Activated naive CD4-positive, alpha-beta T cell treated with anti-CD3 and anti-CD28 coated beads, Interleukin-2, amount 50 U/mL, for 72 hours (primary cell): Measurements from ENCODE around the gene MYLK4. TPM values are rescaled to one million over a fixed set of nuclear protein-coding genes. Genes with fewer than 3 reads are reported as not detected.

Source experiments
- ATAC-seq, 2 donors: fragments of 150-1000 bp; cut with Tn5 transposase; 2 replicates each; pipeline ENCODE4 v1.10.0; 2021; ENCODE audit warnings: mild to moderate bottlenecking in 2 of 2, moderate library complexity in 2 of 2
- DNase-seq, 2 donors: peaks; one replicate each; pipeline ENCODE4 v3.0.0; 2021 to 2022; ENCODE audit warnings: low spot score in 2 of 2
- H3K27ac Mint-ChIP-seq, 2 donors: one replicate each; pipeline ENCODE4 v1.8.0; 2022; ENCODE audit warnings: mild to moderate bottlenecking in 2 of 2, mixed read lengths in 2 of 2
- H3K36me3 Mint-ChIP-seq, 2 donors: one replicate each; pipeline ENCODE4 v1.8.0; 2022; ENCODE audit warnings: mixed read lengths in 2 of 2
- H3K9me3 Mint-ChIP-seq, 2 donors: one replicate each; pipeline ENCODE4 v1.8.0; 2022; ENCODE audit warnings: mixed read lengths in 2 of 2
- total RNA-seq, 2 donors: library from RNA; stranded (reverse); gene quantifications; one replicate each; pipeline ENCODE4 v1.2.3, GENCODE V29; 2022

Gene MYLK4
- total RNA-seq, 2 donors from 2014 or later: 0.33 TPM; not detected in 1

DNA sequence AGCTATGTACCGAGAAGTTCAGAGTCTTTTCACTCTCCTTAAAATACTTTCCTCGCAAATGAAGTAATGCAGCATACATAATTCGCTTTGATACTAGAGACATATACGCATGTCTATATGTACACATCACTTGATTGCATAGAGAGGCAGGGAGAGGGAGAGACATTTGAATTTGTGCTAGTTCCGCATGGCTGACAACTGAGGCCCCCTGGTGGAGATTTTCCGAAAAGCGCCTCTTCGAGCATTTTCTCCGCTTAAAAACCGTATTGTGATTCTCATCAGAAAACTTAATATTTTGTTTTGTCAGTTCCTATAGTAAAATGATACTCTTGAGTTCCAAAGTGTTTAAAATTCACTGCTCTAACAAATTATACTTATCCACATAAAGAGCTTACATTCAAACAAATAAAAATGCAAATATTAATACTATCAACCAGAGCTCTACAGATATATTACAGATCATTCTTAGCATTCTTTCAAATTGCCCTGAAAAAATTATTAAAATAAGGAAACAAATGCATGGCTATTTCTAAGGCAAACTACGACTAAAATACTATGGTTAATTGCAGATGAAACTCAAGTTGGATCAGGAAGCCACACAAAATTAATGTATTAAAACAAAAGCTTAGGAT lies 637 bp downstream of the MYLK4 start:
- no peaks in the 10 kb centered on the region for H3K9me3 Mint-ChIP-seq
- no peaks in the 10 kb centered on the region for H3K36me3 Mint-ChIP-seq
- DNase-seq (peak in 1 of 2 donors; percentile 78), ATAC-seq (peak; percentile 40 to 46)
- H3K27ac Mint-ChIP-seq: no peak overlapping the region

DNA sequence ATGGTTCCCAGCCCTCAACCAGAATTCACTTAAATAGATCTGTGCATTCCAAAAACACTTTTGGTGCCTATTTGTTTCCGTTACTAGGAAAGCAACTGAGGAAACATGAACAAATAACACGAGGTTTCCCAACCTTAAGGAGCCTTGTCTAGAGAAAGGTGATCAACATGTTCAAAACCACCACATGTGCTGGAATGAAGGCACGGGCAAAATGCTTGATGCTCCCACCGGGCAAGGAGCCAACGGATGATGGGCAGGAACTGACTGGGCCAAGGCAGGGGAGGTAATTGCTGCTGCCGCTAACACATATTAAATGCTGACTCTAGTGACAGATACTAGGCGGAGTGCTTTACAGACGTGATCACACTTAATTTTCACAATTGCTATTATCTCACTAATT lies 2.5 kb downstream of the MYLK4 start:
- Mint-ChIP-seq H3K36me3 (no peaks in the 10 kb centered on the region), H3K27ac (no peak overlapping the region), H3K9me3 (no peaks in the 10 kb centered on the region)
- DNase-seq (no peak), ATAC-seq (no peak)

DNA sequence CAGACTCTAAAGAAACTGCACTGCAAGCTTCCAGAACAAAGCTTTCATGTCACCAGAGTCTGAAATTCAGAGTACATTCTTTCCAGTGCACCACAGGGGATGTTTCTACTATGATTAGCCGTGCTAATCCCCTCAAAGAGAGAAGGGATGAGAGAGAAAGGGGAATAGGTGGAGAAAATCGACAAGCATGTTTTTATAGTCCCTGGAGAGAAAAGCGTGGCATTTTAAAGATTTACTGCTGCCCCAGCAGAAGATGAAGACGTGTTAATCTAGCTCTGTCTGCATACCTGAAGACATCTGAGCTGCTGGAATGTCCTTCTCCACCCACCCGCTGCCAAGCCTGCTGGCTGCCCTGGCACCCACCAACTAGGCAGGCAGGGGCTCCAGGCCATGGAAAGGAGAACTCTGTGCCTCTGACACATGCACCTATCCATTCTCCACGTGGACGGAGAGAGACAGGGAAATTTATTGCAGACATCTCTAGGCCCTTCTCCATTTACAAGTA lies 4.1 kb downstream of the MYLK4 start:
- H3K27ac Mint-ChIP-seq: no peak overlapping the region
- no peak for DNase-seq
- H3K36me3 Mint-ChIP-seq: no peaks in the 10 kb centered on the region
- no peaks in the 10 kb centered on the region for H3K9me3 Mint-ChIP-seq
- ATAC-seq: no peak

DNA sequence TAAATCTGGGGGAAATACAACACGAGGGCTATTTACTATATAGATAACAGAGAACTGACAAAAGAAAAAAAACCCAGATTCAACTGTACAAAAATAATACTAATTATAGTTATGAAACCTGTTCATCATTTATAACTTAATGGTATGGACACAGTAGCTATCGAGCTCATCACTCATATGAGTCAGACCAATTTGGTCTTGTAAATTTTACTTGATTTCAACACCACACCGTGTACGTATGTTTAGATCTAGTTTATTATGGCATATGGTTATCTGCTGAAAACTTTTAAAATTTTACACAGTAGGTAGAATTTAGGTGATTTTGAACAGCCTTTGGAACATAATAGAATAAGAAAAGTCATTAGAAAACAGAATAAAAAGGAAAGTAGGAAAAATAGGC lies 5.5 kb downstream of the MYLK4 start:
- Mint-ChIP-seq H3K9me3 (no peaks in the 10 kb centered on the region), H3K27ac (no peak overlapping the region), H3K36me3 (no peaks in the 10 kb centered on the region)
- ATAC-seq (no peak), DNase-seq (no peak)

DNA sequence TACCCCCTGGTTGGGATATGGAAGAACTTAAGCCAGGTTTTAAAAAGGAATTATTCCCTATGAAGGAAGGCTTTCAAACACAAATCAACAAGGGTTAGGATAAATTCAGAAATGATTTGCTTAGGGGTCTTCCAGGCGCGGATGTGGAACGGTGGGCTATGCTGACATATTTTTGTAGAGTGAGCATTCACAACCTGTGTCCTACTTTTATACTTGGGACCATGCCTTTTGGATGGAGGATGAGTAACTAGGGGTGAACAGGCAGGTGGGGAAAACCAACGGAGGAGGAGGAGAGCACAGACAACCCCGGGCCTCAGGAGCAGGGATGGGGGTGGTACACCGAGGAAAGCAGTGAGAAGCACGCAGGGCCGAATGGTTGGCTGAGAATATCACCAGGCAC lies 5.9 kb downstream of the MYLK4 start:
- H3K36me3 Mint-ChIP-seq: no peaks in the 10 kb centered on the region
- DNase-seq (no peak), ATAC-seq (no peak)
- peak overlapping the region in 1 of 2 donors; percentile 45 for H3K27ac Mint-ChIP-seq
- H3K9me3 Mint-ChIP-seq: no peaks in the 10 kb centered on the region

DNA sequence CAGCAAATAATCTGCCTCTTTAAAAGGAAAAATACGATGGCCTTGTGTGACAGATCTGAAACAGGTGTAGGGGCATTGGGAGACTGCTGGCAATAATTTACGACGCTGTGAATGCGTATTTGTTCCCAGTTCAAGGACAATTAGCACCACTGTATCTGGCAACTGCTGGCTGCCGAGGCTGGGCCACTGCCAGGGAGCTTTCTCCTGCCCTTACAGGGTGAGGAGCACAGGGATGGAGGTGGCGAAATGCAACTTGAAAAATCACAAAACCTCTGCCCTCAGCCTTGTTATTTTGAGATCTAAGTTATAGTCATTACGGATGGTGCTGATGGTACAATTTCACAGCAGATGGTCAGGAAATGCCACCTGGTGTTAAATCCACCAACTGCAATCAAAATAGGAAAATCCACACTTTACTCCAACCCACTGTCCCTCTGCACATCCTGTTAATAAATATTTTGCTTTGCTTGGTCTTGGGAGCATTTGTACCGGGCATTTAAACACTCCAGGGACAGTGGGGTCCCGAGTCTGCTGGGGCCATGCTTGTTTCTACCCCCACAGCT lies 6.4 kb downstream of the MYLK4 start:
- H3K36me3 Mint-ChIP-seq: no peaks in the 10 kb centered on the region
- ATAC-seq (no peak), DNase-seq (no peak)
- no peak overlapping the region for H3K27ac Mint-ChIP-seq
- no peaks in the 10 kb centered on the region for H3K9me3 Mint-ChIP-seq

DNA sequence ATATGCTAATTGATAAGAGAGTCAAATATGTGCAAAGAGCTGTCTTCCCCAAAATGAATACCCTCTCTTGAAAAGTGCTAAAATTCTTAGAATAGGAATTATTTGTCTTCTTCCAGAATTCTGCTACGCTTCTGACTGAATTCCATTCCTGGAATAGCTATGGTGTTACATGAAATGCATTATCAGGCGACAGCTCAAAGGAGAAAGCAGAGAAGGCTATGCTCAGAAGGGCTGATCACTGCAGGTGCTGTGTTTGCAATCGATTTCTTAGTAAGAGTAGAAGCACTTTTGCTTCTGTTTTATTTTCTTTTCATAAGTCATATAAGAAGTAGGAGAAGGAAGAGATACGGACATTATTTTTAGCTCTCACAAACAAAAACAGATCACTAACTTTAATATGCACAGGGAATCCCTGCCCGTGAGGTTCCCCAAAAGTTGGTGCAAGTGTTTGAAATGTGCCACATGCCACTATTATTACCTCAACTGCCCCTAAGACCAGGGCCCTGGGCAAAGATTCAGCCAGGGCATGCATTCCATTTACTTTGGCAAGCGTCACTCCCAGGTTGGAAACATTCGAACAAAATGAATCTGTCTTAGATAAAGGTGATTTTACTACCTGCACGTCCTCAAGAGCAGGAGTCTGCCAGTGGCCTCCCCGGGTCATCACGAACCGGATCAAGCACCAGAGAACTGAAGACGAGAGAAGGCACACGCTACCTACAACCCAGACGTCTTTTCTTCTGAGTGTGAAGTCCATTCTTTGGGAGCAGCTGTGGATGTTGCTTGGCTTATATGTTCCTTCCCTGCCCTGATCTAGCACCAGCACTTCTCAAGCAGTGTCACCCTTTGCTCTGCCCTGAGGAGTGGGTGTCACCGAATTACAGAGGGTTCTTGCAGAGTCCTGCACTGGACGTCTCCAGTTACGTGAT lies 7.2 kb downstream of the MYLK4 start:
- H3K9me3 Mint-ChIP-seq: no peaks in the 10 kb centered on the region
- no peaks in the 10 kb centered on the region for H3K36me3 Mint-ChIP-seq
- no peak overlapping the region for H3K27ac Mint-ChIP-seq
- no peak for DNase-seq
- no peak for ATAC-seq

DNA sequence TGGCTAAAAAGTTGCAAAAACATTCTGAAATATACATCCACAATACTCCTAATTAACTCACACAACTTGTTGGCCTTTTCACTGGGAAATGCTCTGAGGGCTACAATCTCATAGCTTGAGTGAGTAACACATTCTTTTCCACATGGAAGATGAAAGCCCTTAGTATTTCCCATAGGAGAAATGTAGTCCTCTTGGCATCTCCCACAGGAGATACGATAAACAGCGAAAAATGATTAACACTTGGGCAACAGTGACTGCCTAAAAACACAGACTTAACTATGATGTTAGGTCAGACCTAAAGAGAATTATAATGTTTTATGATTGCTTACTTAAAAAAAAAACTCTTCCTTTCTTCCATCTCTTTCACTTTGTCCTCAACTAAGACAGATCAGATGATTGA lies 9.0 kb downstream of the MYLK4 start:
- H3K27ac Mint-ChIP-seq: peak overlapping the region in 1 of 2 donors; percentile 76
- H3K9me3 Mint-ChIP-seq: no peaks in the 10 kb centered on the region
- no peak for ATAC-seq
- no peak for DNase-seq
- no peaks in the 10 kb centered on the region for H3K36me3 Mint-ChIP-seq

DNA sequence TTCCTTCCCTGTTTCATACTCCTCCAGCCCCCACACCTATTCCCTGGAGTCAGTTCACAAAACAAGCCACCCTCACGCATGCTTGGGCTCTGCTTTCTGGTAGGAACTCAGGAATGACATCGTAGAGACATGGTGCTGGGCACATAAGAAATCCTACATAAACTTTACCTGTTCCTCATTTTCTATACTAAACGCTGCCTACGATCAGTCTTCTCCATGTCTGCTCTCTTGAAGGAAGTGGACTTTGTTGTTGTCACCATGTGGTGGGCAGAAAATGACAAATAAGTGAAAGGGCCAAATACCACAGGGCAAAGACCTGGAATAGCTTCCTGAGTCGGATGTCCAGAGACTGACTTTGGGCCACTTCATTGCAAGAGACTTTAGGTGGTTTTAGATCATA lies 10.1 kb downstream of the MYLK4 start:
- Mint-ChIP-seq H3K27ac (no peak overlapping the region), H3K9me3 (no peaks in the 10 kb centered on the region), H3K36me3 (no peaks in the 10 kb centered on the region)
- DNase-seq (no peak), ATAC-seq (no peak)

DNA sequence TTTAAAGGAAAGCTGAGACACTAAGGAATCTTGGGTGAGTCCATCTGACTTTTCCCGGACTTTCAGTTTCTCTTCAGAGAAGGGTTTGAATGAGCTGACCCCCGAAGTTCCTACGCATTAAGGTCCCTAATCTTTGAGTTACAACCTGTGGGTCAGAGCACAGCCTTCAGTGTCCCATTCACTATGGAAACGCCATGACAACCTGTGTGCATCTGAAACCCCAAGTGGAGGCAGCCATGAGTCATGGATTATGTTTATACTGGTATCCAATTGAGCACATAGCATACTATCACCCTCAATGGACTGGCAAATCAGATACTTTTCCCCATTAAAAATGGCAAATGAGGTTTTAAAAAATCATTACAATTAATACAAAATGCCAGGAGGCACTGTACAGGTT lies 11.4 kb downstream of the MYLK4 start:
- DNase-seq: peak in 1 of 2 donors; percentile 42
- H3K36me3 Mint-ChIP-seq: no peaks in the 10 kb centered on the region
- H3K27ac Mint-ChIP-seq: no peak overlapping the region
- H3K9me3 Mint-ChIP-seq: no peaks in the 10 kb centered on the region
- ATAC-seq: peak; percentile 73 to 91

DNA sequence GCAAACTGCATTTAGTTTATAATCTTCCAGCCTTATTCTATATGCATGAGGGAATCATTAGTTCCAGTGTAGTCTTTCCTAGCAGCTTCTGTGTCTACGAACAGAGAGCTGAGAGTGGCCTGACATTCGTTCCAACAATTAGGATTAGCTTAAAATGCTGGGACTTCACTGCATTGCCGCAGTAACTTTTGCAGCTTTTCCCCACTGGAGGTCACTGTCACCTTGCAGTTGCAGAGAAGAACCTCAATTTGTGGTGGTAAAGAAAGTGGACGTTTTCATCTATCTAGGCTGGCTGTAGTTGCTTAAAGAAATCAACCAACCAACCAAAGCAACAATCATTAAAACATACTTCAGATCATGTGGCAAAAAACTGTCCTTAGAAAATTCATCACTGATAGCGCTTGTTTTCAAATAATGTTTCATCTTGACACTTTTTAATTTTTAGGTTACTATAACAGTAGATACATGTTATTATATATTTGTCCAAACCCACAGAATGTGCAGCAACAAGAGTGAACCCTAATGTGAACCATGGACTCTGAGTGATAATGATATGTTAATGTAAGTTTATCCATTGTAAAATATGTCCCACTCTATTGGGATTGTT lies 12.2 kb downstream of the MYLK4 start:
- ATAC-seq (peak; percentile 53 to 62), DNase-seq (peak in 1 of 2 donors; percentile 53)
- Mint-ChIP-seq H3K27ac (peak overlapping the region in 1 of 2 donors; percentile 14), H3K9me3 (no peaks in the 10 kb centered on the region), H3K36me3 (no peaks in the 10 kb centered on the region)

DNA sequence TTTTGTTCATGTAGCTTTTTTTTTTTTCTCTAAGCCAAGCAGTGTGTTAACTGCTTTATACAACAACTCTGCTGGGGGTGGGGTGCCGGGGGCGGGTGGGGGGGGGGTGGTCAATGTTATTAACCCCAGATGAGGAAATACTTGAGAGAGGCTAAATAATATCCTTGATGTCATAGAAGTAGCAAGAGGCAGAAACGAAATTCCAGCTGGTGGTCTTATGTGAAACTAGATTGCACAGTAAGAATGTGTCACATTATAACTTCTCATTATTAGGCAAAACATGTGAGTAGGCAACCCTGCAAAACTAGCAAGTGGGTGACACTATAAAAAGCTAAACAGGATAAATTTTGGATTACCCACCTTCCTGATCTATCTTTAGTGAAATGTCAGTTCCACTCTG lies 12.8 kb downstream of the MYLK4 start:
- Mint-ChIP-seq H3K9me3 (no peaks in the 10 kb centered on the region), H3K27ac (no peak overlapping the region), H3K36me3 (no peaks in the 10 kb centered on the region)
- ATAC-seq: peak in 1 of 2 donors; percentile 31
- no peak for DNase-seq

DNA sequence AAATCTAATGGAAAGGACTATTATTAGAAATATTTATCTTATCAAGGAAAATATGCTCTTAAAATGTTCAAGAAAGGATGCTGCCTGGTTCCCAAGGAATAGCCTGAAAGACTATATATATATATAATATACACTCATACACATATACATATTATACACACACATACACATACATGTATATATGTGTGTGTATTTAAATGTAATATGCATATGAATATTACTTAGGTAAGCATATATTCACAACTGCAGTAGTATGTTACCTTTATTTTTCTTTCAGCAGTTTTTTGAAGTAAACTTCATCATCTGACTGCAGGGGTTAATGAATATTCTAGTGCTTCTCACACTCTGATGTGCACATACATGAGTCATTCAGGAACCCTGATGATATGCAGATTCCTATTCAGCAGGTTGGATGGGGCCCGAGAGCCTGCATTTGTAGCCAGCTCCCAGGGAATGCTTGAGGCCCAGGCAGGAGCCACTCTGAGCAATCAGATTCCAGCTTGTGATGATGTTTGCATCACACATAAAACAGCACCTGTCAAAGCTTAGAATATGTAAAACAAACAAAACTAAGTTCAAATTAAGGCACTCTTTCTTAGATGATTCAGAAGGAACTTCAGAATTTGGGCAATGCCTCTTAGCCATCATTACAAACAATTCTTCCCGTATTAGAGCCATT lies 16.1 kb downstream of the MYLK4 start:
- DNase-seq (no peak), ATAC-seq (no peak)
- Mint-ChIP-seq H3K36me3 (no peaks in the 10 kb centered on the region), H3K27ac (no peak overlapping the region), H3K9me3 (no peaks in the 10 kb centered on the region)

DNA sequence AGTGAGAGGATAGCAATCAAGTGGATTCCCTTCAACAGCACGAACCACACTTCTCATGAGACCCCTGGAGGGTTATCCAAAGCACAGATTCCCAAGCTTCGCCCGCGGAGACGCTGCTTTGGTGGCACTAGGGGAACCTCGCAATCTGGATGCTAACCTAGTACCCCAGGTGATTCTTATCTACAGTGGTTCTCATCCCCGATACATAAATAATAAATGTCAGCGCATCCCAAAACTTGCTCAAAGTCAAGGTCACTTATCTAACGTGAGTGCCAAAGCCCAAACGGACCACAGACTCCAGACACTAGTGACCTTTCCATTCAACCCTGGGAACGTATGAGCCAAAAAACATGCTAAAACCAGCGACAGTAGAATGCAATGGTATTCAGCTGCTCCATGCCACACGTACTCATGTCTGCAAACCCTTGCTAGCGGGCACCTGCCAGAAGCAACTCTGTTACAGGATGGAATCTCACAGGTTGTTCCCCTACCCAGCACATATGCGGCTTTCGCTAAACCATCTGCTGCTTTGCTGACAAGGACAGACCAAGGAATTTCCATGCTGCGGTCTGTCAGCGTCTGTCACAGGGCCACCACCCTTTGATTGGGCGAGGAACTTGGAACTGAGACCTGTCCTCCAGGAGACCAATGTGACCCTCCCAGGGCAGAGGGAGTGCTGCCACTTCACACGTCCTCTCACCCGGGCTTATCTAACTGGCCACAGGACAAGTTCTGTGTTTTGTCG lies 16.8 kb downstream of the MYLK4 start:
- H3K27ac Mint-ChIP-seq: no peak overlapping the region
- ATAC-seq: no peak
- no peak for DNase-seq
- no peaks in the 10 kb centered on the region for H3K36me3 Mint-ChIP-seq
- H3K9me3 Mint-ChIP-seq: no peaks in the 10 kb centered on the region

DNA sequence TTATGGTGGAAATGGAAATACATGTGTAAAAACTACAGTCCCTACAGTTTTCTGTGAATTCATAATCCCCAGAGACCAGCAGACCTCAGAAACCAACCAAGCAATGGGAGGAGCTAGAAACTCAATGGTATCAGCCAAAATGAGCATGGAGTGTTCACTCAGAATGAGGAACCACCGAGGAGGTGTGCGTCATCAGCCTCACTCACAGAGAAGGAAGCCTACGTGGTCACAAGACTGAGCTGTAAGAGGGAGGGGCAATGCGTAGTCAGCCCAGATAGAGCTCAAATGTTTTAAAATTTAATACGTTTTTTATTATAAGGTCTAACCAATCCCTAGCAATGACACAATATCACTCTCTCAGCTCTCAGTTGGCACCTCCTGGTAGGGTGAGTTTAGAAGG lies 17.4 kb downstream of the MYLK4 start:
- peak; percentile 89 to 94 for ATAC-seq
- DNase-seq: no peak
- Mint-ChIP-seq H3K9me3 (no peaks in the 10 kb centered on the region), H3K27ac (peak overlapping the region in 1 of 2 donors; percentile 73), H3K36me3 (no peaks in the 10 kb centered on the region)

DNA sequence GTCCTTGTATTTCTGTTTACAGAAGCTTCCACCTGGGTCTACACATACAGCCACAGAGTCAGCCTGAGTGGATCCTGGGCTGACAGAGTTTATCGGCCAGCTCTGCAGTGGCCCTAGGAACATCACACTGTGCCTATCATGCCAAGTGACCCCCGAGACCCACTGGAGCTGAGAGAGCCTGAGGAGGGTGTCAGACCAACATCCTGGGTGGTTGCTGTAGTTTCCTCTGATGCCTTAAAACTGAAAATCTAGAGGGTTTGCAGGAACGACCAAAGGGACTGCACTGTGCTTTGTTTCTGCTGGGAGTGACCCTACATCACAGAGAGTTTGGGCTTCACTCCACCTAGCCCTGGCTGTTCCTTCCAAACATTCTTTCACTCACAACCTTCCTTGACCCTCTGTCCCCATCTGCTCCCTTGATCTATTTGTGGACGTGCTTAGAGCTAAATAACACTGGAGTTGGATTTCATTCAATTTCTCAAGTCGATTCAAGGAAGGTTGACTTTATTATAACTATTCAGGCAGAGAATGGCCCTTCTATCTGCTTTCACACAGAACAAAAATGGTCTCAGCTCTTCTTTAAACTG lies 18.1 kb downstream of the MYLK4 start:
- H3K36me3 Mint-ChIP-seq: no peaks in the 10 kb centered on the region
- H3K27ac Mint-ChIP-seq: no peak overlapping the region
- DNase-seq (no peak), ATAC-seq (no peak)
- no peaks in the 10 kb centered on the region for H3K9me3 Mint-ChIP-seq
